HG03175 (cell line): ENCODE measurements around the gene BTD.

Source experiments
- ATAC-seq: cut with Tn5 transposase; IDR thresholded peaks from one replicate; pipeline ENCODE4 v1.9.1; 2021; ENCODE audit warnings: mild to moderate bottlenecking, moderate library complexity; ENCODE audit not compliant: unreplicated experiment

Gene BTD, protein sequence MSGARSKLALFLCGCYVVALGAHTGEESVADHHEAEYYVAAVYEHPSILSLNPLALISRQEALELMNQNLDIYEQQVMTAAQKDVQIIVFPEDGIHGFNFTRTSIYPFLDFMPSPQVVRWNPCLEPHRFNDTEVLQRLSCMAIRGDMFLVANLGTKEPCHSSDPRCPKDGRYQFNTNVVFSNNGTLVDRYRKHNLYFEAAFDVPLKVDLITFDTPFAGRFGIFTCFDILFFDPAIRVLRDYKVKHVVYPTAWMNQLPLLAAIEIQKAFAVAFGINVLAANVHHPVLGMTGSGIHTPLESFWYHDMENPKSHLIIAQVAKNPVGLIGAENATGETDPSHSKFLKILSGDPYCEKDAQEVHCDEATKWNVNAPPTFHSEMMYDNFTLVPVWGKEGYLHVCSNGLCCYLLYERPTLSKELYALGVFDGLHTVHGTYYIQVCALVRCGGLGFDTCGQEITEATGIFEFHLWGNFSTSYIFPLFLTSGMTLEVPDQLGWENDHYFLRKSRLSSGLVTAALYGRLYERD

DNA sequence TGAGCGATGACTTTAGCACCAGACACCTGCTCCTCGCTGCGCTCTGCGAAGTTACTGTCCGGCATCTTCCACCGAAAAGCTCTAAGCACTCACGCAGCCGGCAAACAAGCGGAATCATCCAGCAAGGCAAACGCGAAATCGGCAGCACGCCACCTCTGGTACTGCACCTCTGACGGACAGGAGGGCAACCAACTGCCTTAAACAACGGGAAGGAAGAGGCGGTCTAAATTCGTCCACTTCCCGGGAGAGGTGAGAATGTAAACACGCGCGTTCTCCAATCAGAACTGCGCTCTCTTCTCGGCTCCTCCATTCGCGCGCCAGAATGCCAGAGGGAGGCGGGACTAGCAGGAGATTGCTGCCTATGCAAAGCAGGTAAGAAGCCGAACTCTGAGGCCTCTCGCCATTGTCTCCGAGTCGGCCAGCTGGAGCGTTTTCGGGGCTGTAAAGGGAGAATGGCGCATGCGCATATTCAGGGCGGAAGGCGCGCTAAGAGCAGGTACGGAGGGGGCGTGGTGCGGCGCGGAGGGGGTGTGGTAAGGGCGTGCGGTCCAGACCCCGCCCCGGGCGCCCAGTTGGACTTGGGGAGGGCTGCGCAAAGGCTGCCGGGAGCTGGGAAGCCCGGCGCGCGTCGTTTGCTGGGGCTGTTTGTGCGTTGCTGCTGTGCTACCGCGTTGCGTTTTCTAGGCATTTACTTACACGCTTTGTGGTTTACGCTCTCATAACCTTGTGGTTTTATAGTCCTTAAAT lies at the start of gene BTD, which contains the start of gene HACL1:
TSS of gene BTD (plus strand) at position 347 of the 747 bp plus-strand sequence. CDS start 33,695 bp downstream, outside the sequence.
TSS of gene HACL1 (minus strand) at position 171 of the 747 bp plus-strand sequence. CDS start at position 65, 106 bp downstream.
- peak; percentile 95 for ATAC-seq

- ATAC-seq, result no peak
Measured at GRCh38 chr3:15551902-15552301, 49.6 kb upstream of the BTD start.

DNA sequence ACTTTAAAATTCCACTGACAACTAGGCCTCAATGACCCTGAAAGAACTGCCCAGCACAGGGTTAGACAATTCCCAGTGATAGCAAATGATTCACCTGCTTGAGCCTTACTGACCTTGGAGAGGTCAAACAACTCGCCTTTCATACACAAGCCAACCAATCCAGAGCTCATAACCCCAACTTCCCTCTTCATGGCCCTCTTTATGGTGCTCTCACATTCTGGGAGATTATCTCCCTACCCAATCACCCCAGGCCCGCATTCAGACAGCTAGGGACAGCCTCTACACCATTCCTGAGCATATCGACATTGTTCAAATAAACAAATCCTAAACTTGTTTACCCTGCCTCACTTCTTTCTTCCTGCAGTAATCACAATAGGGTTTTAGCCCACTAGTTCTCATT lies 47.8 kb upstream of the BTD start:
- no peak for ATAC-seq

DNA sequence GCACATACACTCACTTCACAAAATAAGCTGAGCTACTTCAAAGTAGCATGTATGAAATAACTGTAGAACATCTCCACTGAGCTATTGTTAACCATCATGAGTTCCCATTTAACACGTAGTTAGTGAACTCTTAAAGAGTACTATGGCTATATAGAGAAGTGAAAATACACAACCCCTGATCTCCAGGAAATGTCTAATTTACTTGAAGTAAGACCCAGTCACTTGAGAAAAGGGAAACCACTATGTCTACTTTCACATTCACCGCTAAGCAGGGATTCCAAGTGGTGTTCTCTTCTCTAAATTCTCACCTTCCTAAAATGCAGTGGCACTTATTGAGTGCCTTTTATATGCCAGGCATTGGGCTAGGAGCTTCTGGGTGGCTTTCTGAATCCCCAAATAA lies 45.0 kb upstream of the BTD start:
- ATAC-seq, result peak; percentile 88

- ATAC-seq, result peak; percentile 74
Measured at GRCh38 chr3:15557511-15557946, 44.0 kb upstream of the BTD start.

- ATAC-seq, result no peak
Measured at GRCh38 chr3:15558581-15558980, 43.0 kb upstream of the BTD start.

DNA sequence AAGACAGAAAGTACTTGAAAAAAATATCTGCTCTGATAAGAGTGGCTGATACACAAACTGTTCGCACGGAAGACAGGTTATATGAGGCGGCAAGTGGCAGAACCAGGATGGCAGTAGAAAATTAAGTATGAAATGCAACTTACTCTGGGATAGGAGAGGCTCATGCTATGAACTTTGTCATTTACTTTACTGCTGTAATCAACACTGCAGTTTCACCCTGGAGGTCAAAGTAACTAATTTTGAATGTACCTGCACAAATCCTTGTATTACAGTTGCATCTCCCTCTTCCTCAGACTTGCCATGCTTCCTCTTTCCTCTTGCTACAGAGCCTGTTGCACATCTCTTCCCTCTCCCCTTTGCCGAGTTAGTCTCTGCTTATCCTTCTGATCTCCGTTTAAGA lies 39.0 kb upstream of the BTD start:
- no peak for ATAC-seq

GRCh38 chr3:15563190-15563589 lies 38.4 kb upstream of the BTD start:
- no peak for ATAC-seq

GRCh38 chr3:15572138-15572537 lies 29.4 kb upstream of the BTD start:
- ATAC-seq, result no peak

GRCh38 chr3:15575446-15575845 lies 26.1 kb upstream of the BTD start:
- no peak for ATAC-seq

DNA sequence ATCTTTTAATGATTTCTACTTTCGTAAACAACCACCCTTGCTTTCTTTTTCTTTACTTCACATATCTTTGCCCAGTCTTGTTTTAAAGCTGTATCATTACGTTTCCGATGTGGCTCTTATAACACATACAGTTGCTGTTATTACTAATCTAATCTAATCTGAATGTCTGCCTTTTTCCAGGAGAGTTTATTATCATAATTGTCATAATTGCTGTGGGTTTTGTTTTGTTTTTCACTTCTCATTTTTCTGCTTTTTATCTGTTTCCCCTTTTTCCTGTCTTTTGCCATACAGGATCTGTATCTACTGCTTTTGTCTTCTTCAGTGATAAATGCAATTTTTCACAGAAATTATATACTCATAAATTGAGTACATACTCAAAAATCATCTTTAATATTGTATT lies 25.1 kb upstream of the BTD start:
- ATAC-seq, result no peak

GRCh38 chr3:15578289-15578867 lies 23.2 kb upstream of the BTD start:
- ATAC-seq, result no peak

DNA sequence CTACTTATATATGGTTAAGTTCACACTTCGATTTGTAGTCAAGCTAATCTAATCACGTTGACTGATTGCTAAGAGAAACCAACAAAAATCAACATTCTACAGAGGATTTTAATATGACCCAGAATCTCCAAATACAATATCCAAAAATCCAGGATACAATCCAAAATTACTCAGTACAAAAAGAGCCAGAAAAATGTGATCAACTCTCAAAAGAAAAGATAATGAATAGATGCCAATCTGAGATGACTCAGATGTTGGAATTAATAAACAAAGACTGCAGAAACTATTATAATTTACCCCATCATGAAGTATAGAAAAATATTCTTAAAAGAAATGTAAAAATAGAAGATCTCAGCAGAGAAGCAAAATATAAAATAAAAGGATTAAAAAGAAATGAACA lies 22.5 kb upstream of the BTD start:
- ATAC-seq, result no peak

- no peak for ATAC-seq
Measured at GRCh38 chr3:15581471-15582394, 19.8 kb upstream of the BTD start.

- no peak for ATAC-seq
Measured at GRCh38 chr3:15585111-15585845, 16.3 kb upstream of the BTD start.

- ATAC-seq, result no peak
Measured at GRCh38 chr3:15591242-15591641, 10.3 kb upstream of the BTD start.

DNA sequence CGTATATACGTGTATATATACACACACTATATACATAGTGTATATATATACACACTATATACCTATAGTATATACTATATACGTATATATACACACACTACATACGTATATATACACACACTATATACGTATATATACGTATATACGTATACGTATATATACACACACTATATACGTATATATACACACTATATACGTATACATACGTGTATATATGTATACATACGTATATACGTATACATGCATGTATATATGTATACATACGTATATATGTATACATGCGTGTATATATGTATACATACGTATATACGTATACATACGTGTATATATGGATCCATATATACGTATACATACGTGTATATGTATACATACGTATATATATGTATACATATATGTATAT lies 9.6 kb upstream of the BTD start:
- no peak for ATAC-seq

DNA sequence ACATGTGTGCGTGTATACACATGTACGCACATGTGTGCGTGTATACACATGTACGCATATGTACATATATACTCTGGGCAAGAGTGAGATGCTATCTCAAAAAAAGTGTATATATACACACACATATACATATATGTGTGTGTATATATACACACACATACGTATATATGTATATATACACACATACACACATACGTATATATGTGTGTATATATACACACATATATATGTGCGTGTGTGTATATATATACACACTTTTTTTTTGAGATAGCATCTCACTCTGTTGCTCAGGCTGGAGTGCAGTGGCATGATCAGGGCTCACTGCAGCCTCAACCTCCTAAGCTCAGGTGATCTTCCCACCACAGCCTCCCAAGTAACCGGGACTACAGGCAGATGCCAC lies 8.6 kb upstream of the BTD start:
- ATAC-seq, result no peak

DNA sequence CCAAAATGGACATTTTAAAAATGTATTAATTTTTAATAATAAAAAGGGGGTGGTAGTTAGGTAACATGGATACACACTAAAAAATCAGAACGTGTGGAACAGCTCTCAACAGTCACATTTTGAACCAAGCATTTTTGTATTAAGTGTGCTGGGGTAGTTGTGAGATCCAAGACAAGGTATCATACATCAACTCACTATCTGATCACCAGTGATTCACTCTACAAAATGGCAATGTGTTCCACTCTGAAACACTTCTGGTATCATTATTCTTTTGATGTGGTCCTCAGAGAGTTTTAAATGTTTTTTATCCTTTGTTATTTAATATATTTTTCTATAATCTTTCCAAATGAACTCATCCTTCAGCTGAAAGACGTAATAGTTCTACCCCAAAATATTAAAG lies 5.6 kb upstream of the BTD start:
- no peak for ATAC-seq

DNA sequence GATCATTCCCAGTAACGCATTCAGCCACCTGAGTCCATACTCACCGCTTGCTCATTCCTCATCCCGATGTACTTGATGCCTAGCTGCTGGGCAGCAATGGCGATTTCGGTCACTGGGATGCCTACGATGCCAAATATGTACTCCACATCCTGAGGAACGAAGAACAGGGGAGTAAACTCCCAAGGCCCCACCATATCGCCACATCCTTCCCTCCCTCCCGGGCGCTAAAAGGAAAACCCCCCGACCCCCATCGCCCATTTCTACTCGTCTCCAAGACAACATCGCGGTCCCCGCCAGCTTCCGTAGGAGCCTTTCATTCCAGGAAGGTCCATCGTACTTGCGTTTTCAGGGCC lies 523 bp upstream of the BTD start:
- peak; percentile 21 for ATAC-seq
